HG03025 (cell line): ENCODE measurements around the gene NFRKB.

ENCODE experiments used
- ATAC-seq: cut with Tn5 transposase; IDR thresholded peaks from one replicate; pipeline ENCODE4 v1.9.1; 2021; ENCODE audit warnings: mild to moderate bottlenecking, moderate library complexity; ENCODE audit not compliant: unreplicated experiment, low FRiP score

NFRKB gene

DNA sequence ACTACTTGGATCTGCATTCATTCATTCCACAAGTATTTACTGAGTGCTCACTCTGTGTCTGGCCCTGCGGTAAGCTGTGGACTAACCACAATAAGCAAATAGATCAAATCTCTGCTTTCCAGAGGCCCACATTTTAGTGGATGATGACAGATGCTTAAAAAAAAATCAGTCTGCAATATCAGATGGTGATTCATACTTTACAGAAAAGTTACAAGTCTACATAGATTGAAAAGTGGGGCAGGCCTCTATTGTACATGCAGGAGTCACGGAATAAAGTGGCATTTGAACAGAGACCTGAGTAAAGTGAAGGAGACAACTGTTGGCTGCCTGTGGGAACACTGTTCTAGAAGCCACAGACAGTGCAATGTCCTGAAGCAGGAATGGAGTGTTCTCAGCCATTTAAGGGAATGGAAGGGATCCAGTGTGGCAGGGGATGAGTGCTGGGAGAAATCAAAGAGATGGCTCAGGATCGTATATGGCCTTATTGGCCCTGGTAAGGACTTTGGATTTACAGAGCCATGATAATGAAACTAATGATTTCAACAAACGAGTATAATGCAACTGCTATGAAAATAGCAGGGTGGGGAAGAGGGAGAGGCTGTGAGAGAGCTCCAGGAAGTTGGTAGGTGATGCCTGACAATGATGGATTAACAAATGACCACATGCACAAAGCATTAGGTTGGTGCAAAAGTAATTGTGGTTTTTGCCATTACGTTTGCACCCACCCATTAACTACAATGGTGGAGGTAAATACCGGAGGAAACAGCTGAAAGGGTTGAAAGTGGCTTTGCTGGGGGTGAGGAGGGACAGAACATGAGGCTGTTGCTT is 48.7 kb downstream of the NFRKB start:
- no peak for ATAC-seq
